B cell (primary cell): ENCODE results near the gene SMARCD1. TPM values are rescaled to one million over a fixed set of nuclear protein-coding genes. Genes with fewer than 3 reads are reported as not detected.

Source experiments
- ATAC-seq: fragments of 200-7000 bp; cut with Tn5 transposase; one replicate; pipeline ENCODE4 v1.10.0; 2021; ENCODE audit warnings: low read depth, mild to moderate bottlenecking, moderate number of reproducible peaks, moderate library complexity
- CTCF ChIA-PET: fragments of 350-600 bp; sonication (Branson Sonifier 250); formaldehyde crosslinking; loops from one replicate; lab custom pipeline; 2021; ENCODE audit warnings: antibody characterized with exemption, inconsistent platforms; lab: Charles Lee
- POLR2A ChIA-PET: fragments of 350-600 bp; sonication (Branson Sonifier 250); formaldehyde crosslinking; loops from one replicate; lab custom pipeline; 2021; ENCODE audit warnings: antibody characterized with exemption; lab: Charles Lee
- DNase-seq: peaks from one replicate; pipeline ENCODE4 v3.0.0; 2013
- H2AFZ ChIP-seq: 2 replicates; pipeline ENCODE4 v1.6.1; 2012; ENCODE audit warnings: mild to moderate bottlenecking, low read depth, low read length; ENCODE audit not compliant: insufficient read depth, poor library complexity, severe bottlenecking
- H3K27ac ChIP-seq, 2 donors: 1 replicate in 1 of 2; 2 replicates in 1 of 2; pipeline ENCODE4 v1.5.1; 2012 to 2013; ENCODE audit warnings: low read length in 2 of 2, mild to moderate bottlenecking in 2 of 2, moderate library complexity in 1 of 2
- H3K27me3 ChIP-seq, 4 experiments: fragments of 200-600 bp in 1 of 4; sonication (generic) in 1 of 4; replicated peaks in 1 of 4; 1 replicate in 2 of 4; 2 replicates in 2 of 4; pipeline versions ENCODE4 v1.6.1 to v1.7.0; 2013 to 2016; ENCODE audit warnings: low read length in 3 of 4, mild to moderate bottlenecking in 2 of 4, mixed read lengths in 1 of 4, moderate library complexity in 1 of 4; ENCODE audit not compliant: insufficient read depth in 4 of 4, control insufficient read depth in 3 of 4; ENCODE audit errors: control extremely low read depth in 1 of 4
- H3K36me3 ChIP-seq, 2 experiments: replicated peaks in 1 of 2; 1 replicate in 1 of 2; 2 replicates in 1 of 2; pipeline versions ENCODE4 v1.6.1 to v1.7.1; 2013; ENCODE audit warnings: low read length in 1 of 2; ENCODE audit not compliant: insufficient read depth in 2 of 2, control insufficient read depth in 1 of 2; ENCODE audit errors: control extremely low read depth in 1 of 2, extremely low read depth in 1 of 2
- H3K4me1 ChIP-seq, 2 donors: fragments of 200-600 bp in 1 of 2; sonication (generic) in 1 of 2; 1 replicate in 1 of 2; 2 replicates in 1 of 2; pipeline versions ENCODE4 v1.5.1 to v1.6.1; 2013 to 2017; ENCODE audit warnings: low read length in 2 of 2; ENCODE audit not compliant: control insufficient read depth in 2 of 2, insufficient read depth in 2 of 2
- H3K4me2 ChIP-seq: replicated peaks from 2 replicates; pipeline ENCODE3; 2012; ENCODE audit warnings: mild to moderate bottlenecking, low read depth, low read length; ENCODE audit not compliant: poor library complexity, severe bottlenecking
- H3K4me3 ChIP-seq, 5 experiments: fragments of 200-600 bp in 1 of 5; sonication (generic) in 1 of 5; 1 replicate in 3 of 5; 2 replicates in 2 of 5; pipeline versions ENCODE4 v1.5.1 to v1.7.0; 2011 to 2016; ENCODE audit warnings: low read length in 4 of 5, mild to moderate bottlenecking in 4 of 5, low read depth in 2 of 5, control low read depth in 1 of 5, moderate library complexity in 1 of 5; ENCODE audit not compliant: insufficient read depth in 1 of 5; ENCODE audit errors: control extremely low read depth in 1 of 5, extremely low read depth in 1 of 5
- H3K79me2 ChIP-seq: fragments of 200-600 bp; sonication (generic); one replicate; pipeline ENCODE4 v1.6.0; 2016; ENCODE audit warnings: low read length; ENCODE audit not compliant: control insufficient read depth, insufficient read depth
- H3K9ac ChIP-seq: fragments of 200-600 bp; sonication (generic); 2 replicates; pipeline ENCODE4 v1.6.1; 2017; ENCODE audit warnings: mild to moderate bottlenecking, low read length, moderate library complexity
- H3K9me3 ChIP-seq, 3 donors: one replicate each; pipeline versions ENCODE4 v1.6.1 to v1.7.1; 2013; ENCODE audit warnings: low read length in 2 of 3; ENCODE audit not compliant: control insufficient read depth in 2 of 3, insufficient read depth in 1 of 3; ENCODE audit errors: control extremely low read depth in 1 of 3
- H4K20me1 ChIP-seq: 2 replicates; pipeline ENCODE4 v1.6.0; 2012; ENCODE audit warnings: mild to moderate bottlenecking, low read length; ENCODE audit not compliant: insufficient read depth, control insufficient read depth, poor library complexity, severe bottlenecking
- H3K27ac Mint-ChIP-seq: one replicate; pipeline ENCODE4 v1.8.0; 2021; ENCODE audit warnings: mixed read lengths
- H3K27me3 Mint-ChIP-seq: one replicate; pipeline ENCODE4 v1.8.0; 2021; ENCODE audit warnings: mixed read lengths
- H3K4me1 Mint-ChIP-seq: one replicate; pipeline ENCODE4 v1.8.0; 2021; ENCODE audit warnings: mixed read lengths
- H3K4me3 Mint-ChIP-seq: one replicate; pipeline ENCODE4 v1.8.0; 2021; ENCODE audit warnings: mixed read lengths
- H3K9me3 Mint-ChIP-seq: one replicate; pipeline ENCODE4 v1.8.0; 2022; ENCODE audit warnings: mixed read lengths; ENCODE audit not compliant: insufficient read depth
- CTCF ChIP-seq: fragments of 200-600 bp; IDR thresholded peaks from one replicate; pipeline ENCODE4 v1.8.0; 2022; ENCODE audit warnings: antibody characterized with exemption, mild to moderate bottlenecking
- EZH2 ChIP-seq: IDR thresholded peaks from 2 replicates; pipeline ENCODE4 v1.6.1; 2012; ENCODE audit warnings: borderline replicate concordance, low read depth, mild to moderate bottlenecking, moderate library complexity, low read length; ENCODE audit not compliant: insufficient read depth, poor library complexity, severe bottlenecking
- WGBS: methylation state at CpG from one replicate; pipeline ENCODE4 v1.1.5; 2013; ENCODE audit warnings: missing lambda C conversion rate; ENCODE audit not compliant: insufficient coverage; 5-methylcytosine and 5-hydroxymethylcytosine counted together
- intact Hi-C: fragments of 100-400 bp; cut with micrococcal nuclease; formaldehyde crosslinking; loops from one replicate; pipeline ENCODE4 v1.10.0; 2022
- polyA plus RNA-seq: library from polyadenylated mRNA; depleted of rRNA; stranded (reverse); fragments of >200 nt; gene quantifications from 2 replicates; pipeline ENCODE4 v1.2.3, GENCODE V29; 2012
- total RNA-seq, 2 donors: library from RNA; stranded (reverse); fragments of 120-200 nt in 1 of 2; gene quantifications; 1 replicate in 1 of 2; 2 replicates in 1 of 2; pipeline versions ENCODE4 v1.2.3 to v1.2.4, GENCODE V29; 2013 to 2022

SMARCD1 gene
- total and polyA plus RNA-seq, 2 donors (not counting 1 experiment from before 2014, with no cell fraction given): 67.8 to 101 TPM

- no peak overlapping the region for H2AFZ ChIP-seq
- ATAC-seq (no peak), DNase-seq (no peak)
- no peak overlapping the region for H3K9ac ChIP-seq
- TF ChIP-seq EZH2: no peak
- no peak for TF ChIP-seq CTCF
- peaks cover 5% of the 10 kb centered on the region for H4K20me1 ChIP-seq
- H3K79me2 ChIP-seq: peaks cover 10% of the 10 kb centered on the region
- no peaks in the 10 kb centered on the region for H3K4me1 ChIP-seq
- H3K27ac Mint-ChIP-seq: no peak overlapping the region
- no peak overlapping the region for H3K4me2 ChIP-seq
- no peaks in the 10 kb centered on the region for H3K27me3 Mint-ChIP-seq
- no peaks in the 10 kb centered on the region for H3K4me1 Mint-ChIP-seq
- no peak overlapping the region for H3K4me3 ChIP-seq
- POLR2A ChIA-PET: interaction anchor here (1.1 kb wide), 1 partner anchor 16 kb away, joined by 3 read pairs; no protein-coding TSS in a partner anchor
- no peaks in the 10 kb centered on the region for H3K9me3 ChIP-seq
- WGBS: no CpG with 5 or more reads among the region's 2 CpGs
- CTCF ChIA-PET: interaction anchor here (1.7 to 14.8 kb wide), 3 partner anchors 9 to 74 kb away, joined by 5 to 343 read pairs (median 21); partner anchors contain the start of genes COX14 and SMARCD1
- intact Hi-C loops: no loop called here
- no peaks in the 10 kb centered on the region for H3K9me3 Mint-ChIP-seq
- H3K36me3 ChIP-seq: peaks cover 7 to 37% of the 10 kb centered on the region in 2 experiments
- no peak overlapping the region for H3K4me3 Mint-ChIP-seq
- no peak overlapping the region for H3K27ac ChIP-seq
- H3K27me3 ChIP-seq: no peaks in the 10 kb centered on the region
Measured at GRCh38 chr12:50102131-50102531, 17.0 kb downstream of the SMARCD1 start.

GRCh38 chr12:50102646-50103309, 17.6 kb downstream of the SMARCD1 start:
- WGBS: 89% methylated on average over 6 of the region's 8 CpGs
- no peak overlapping the region for H3K4me2 ChIP-seq
- intact Hi-C loops: no loop called here
- H3K36me3 ChIP-seq: peaks cover 7 to 41% of the 10 kb centered on the region in 2 experiments
- peaks cover 15% of the 10 kb centered on the region for H3K79me2 ChIP-seq
- ATAC-seq (no peak), DNase-seq (no peak)
- TF ChIP-seq CTCF (no peak), EZH2 (no peak)
- no peak overlapping the region for H3K4me3 ChIP-seq
- no peak overlapping the region for H3K27ac ChIP-seq
- POLR2A ChIA-PET: no interaction called here
- no peak overlapping the region for H3K9ac ChIP-seq
- peaks cover 0 to 2% of the 10 kb centered on the region in 2 donors for H3K4me1 ChIP-seq
- no peaks in the 10 kb centered on the region for H3K27me3 ChIP-seq
- no peak overlapping the region for H2AFZ ChIP-seq
- H3K9me3 ChIP-seq: no peaks in the 10 kb centered on the region
- no peaks in the 10 kb centered on the region for H3K27me3 Mint-ChIP-seq
- H3K27ac Mint-ChIP-seq: no peak overlapping the region
- CTCF ChIA-PET: interaction anchor here (1.5 to 14.8 kb wide), 4 partner anchors 9 to 73 kb away, joined by 5 to 343 read pairs (median 14); partner anchors contain the start of genes COX14 and SMARCD1
- H3K4me3 Mint-ChIP-seq: no peak overlapping the region
- no peaks in the 10 kb centered on the region for H3K9me3 Mint-ChIP-seq
- no peaks in the 10 kb centered on the region for H3K4me1 Mint-ChIP-seq
- H4K20me1 ChIP-seq: peaks cover 5% of the 10 kb centered on the region
